ENCODE measurements around the gene EMC8.

DNA sequence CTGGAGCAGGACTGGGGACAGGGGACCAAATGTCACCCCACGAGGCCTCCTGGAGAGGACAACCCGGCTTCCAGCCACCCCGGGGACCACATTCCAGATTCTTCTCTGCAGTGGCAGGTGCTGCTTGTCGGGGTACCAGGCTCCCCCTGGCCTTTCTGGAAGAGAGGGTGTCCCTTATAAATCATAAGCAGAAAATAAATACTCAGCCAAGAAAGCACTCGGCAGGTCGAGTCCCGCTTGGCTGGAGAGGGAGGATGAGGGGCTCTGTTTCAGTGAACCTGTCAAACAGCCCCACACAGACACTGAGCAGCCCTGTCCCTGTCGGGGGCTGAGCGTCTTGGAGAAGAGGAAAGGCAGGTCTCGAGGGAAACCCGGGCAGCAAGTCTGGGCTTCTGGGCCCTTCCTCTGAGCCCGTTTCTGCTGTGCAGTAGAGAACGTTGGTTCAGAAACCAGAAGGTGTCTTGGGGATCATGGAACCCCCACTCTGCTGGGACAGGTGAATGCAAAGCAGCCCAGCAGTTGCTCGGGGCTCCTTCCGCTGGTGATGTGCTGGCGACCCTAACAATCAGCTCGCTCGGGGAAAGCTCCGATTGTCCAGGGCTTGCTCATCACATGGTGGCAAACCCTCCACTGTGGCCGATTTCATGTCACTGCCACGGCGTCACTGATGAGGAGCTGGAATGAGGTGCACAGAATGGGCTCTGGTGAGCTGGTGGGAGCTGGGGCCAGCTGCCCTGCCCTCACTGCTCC is 36.8 kb upstream of the EMC8 start:
- TF ChIP-seq, protein P1, sequence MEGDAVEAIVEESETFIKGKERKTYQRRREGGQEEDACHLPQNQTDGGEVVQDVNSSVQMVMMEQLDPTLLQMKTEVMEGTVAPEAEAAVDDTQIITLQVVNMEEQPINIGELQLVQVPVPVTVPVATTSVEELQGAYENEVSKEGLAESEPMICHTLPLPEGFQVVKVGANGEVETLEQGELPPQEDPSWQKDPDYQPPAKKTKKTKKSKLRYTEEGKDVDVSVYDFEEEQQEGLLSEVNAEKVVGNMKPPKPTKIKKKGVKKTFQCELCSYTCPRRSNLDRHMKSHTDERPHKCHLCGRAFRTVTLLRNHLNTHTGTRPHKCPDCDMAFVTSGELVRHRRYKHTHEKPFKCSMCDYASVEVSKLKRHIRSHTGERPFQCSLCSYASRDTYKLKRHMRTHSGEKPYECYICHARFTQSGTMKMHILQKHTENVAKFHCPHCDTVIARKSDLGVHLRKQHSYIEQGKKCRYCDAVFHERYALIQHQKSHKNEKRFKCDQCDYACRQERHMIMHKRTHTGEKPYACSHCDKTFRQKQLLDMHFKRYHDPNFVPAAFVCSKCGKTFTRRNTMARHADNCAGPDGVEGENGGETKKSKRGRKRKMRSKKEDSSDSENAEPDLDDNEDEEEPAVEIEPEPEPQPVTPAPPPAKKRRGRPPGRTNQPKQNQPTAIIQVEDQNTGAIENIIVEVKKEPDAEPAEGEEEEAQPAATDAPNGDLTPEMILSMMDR (IDR thresholded peaks at IDR 0.05), result no peak
- no peak for TF ChIP-seq POLR2A (IDR thresholded peaks at IDR 0.05)

Data from uterus (tissue), 2 donors.